ENCODE measurements around the gene IZUMO4. TPM values are rescaled to one million over a fixed set of nuclear protein-coding genes. Genes with fewer than 3 reads are reported as not detected.

The IZUMO4 gene
- total RNA-seq, 1 donor, result 2.2 TPM

DNA sequence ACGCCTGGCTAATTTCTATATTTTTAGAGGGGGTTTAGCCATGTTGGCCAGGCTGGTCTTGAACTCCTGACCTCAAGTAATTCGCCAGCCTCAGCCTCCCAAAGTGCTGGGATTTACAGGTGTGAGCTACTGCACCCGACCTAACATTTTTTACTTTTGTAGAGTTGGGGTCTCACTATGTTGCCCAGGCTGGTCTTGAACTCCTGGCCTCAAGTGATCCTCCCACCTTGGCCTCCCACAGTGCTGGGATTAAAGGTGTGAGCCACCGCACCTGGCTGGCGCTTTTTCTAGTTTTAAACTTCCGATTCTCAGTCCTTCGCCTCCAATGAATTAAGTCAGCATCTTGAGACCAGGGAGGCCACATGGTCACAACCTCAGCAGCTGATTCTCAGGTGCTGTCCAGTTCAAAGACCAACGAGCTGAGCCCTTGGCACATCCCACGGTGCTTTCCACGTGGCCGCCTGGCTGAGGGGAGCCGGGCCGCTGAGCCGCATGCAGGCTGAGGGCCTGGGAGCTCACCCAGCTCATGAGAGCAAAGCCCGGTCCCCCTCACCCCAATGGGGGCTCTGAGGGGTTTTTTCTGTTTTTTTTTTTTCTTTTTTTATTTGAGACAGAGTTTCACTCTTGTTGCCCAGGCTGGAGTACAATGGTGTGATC, 45.6 kb downstream of the IZUMO4 start:
- DNase-seq (ENCODE audit: low read depth in 2 of 3, low spot score in 2 of 3), result no peak

DNA sequence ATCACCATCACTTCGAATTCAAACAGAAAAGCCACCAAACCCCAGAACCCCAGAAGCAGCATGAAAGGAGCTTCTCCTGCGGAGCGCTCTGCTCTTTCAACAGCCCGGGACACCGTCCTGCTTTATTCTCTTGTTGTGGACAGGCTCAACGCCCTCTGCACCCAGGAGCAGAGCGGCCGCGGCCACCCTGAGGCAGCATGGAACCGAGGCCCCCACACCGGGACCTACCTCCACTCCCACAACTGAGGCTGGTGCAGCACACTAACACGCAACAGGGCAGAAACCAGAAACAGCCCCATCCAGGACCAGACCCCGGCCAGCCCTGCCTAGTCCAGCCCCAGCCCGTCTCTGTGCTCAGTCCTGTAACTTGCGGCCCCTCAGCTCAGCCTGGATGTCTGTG, 47.5 kb downstream of the IZUMO4 start:
- no peak for DNase-seq (ENCODE audit: low read depth in 2 of 3, low spot score in 2 of 3)

DNA sequence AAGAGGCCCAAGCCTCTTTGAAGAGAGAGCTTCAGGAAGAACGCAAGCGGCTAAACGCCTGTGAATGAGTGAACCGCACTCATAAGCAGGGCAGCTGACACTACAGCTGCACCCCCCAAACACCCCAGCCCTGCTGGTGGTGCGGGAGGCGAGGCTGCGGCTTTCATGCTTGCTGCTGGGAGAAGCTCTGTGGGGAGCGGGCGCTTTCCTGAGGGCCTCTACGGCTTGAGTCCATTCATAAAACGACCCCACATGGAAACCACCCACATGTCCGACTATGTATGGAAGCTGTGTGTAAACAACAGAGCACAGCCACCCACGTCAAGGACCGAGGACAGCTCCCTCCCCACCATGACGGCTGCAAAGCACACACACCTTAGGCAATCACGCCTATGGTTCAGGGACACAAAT, 49.1 kb downstream of the IZUMO4 start:
- no peak for DNase-seq (ENCODE audit: low read depth in 2 of 3, low spot score in 2 of 3)

DNA sequence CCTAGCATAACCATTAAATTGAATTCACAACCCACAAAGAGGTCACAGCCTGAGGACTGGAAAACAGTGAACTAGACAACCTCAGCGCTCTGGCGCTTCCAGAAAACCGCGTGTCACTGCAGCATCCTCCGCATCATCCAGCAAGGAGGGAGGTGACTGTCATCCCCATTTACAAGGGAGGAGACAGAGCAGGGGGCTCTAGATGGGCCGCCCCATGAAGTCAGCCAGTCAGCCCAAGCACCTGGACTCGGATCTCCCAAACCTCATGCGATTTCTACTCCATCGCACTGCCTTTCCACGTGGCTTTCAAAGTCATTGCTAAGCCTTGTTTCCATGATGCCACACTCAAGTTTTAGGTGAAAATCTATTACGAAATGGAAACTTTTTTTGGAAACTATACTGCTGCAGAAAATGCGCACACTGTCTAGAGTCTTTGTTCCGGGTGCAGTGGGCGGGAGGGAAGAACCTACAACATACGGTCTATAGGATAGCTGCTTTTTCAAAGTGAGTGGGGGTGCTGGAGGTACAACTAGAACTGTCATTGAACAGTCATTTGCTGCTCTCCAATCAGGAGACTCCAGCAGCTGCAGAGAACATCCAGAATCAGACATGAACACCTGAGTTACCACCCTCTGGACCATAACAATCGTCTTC, 51.9 kb downstream of the IZUMO4 start:
- DNase-seq (ENCODE audit: low read depth in 2 of 3, low spot score in 2 of 3), result no peak

Other genes with a start within 250 kb of the IZUMO4 start
- gene REXO1, start 248.4 kb upstream of the IZUMO4 start, total RNA-seq, result 19.1 TPM
- gene KLF16, start 233.3 kb upstream of the IZUMO4 start, total RNA-seq, result 10.8 TPM
- gene ABHD17A, start 211.4 kb upstream of the IZUMO4 start, total RNA-seq, result 91.3 TPM
- 4.0 TPM for gene ADAT3, start 191.5 kb upstream of the IZUMO4 start, total RNA-seq
- 42.8 TPM for gene SCAMP4, start 191.5 kb upstream of the IZUMO4 start, total RNA-seq
- 269 TPM for gene CSNK1G2, start 155.7 kb upstream of the IZUMO4 start, total RNA-seq
- 146 TPM for gene BTBD2, start 81.2 kb upstream of the IZUMO4 start, total RNA-seq
- gene MKNK2, start 45.7 kb upstream of the IZUMO4 start, total RNA-seq, result 123 TPM
- 65.4 TPM for gene MOB3A, start 589 bp upstream of the IZUMO4 start, total RNA-seq
- gene AP3D1, start 54.7 kb downstream of the IZUMO4 start, total RNA-seq, result 137 TPM
- 14.8 TPM for gene DOT1L, start 67.0 kb downstream of the IZUMO4 start, total RNA-seq
- gene PLEKHJ1, start 139.4 kb downstream of the IZUMO4 start, total RNA-seq, result 59.0 TPM
- 101 TPM for gene SF3A2, start 139.9 kb downstream of the IZUMO4 start, total RNA-seq
- 2.2 TPM for gene AMH, start 152.4 kb downstream of the IZUMO4 start, total RNA-seq
- gene JSRP1, start 159.5 kb downstream of the IZUMO4 start, total RNA-seq, result 0.54 TPM
- gene PEAK3, start 185.3 kb downstream of the IZUMO4 start, total RNA-seq, result under 0.01 TPM
- gene LINGO3, start 211.2 kb downstream of the IZUMO4 start, total RNA-seq, result 2.7 TPM
- 586 TPM for gene LSM7, start 231.7 kb downstream of the IZUMO4 start, total RNA-seq
- 267 TPM for gene SPPL2B, start 231.8 kb downstream of the IZUMO4 start, total RNA-seq

All from hematopoietic multipotent progenitor cell (in vitro differentiated cells).